GM19468 (cell line): ENCODE results near the gene SLC30A5.
"Not testable (repeated sequence)": the region's sequence is repeated elsewhere in the genome, so short reads cannot be mapped to it uniquely, and the experiment has no call there.

ENCODE experiments used
- ATAC-seq: cut with Tn5 transposase; IDR thresholded peaks from one replicate; pipeline ENCODE4 v1.9.1; 2021; ENCODE audit warnings: mild to moderate bottlenecking, moderate library complexity, moderate number of reproducible peaks; ENCODE audit not compliant: unreplicated experiment; ENCODE audit errors: extremely low read depth

The SLC30A5 gene

DNA sequence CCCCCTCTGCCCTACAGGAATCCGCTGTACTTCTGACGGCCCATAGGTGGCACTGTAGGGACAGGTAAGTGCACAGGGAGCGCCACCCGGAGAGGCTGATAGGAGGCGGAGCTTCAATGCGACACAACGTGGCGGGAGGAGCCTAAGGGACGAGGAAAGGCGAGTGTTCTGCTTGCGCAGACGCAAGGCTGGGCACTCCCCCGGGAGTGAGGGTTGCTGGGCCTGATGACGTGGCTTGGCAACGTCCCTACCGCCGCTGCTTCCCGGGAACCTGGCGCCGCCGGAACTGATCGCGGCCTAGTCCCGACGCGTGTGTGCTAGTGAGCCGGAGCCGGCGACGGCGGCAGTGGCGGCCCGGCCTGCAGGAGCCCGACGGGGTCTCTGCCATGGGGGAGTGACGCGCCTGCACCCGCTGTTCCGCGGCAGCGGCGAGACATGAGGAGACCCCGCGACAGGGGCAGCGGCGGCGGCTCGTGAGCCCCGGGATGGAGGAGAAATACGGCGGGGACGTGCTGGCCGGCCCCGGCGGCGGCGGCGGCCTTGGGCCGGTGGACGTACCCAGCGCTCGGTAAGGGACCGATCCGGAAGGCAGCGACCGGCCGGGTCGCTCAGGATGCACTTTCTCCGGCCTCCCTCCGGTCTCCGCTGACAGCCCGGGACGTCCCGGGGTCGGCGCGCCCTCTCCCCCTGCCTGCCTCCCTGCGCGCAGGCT is at the start of gene SLC30A5:
TSS of gene SLC30A5 (plus strand) at position 244 of the 712 bp plus-strand sequence. CDS start at position 486, 242 bp downstream.
- ATAC-seq, result peak; percentile 98

DNA sequence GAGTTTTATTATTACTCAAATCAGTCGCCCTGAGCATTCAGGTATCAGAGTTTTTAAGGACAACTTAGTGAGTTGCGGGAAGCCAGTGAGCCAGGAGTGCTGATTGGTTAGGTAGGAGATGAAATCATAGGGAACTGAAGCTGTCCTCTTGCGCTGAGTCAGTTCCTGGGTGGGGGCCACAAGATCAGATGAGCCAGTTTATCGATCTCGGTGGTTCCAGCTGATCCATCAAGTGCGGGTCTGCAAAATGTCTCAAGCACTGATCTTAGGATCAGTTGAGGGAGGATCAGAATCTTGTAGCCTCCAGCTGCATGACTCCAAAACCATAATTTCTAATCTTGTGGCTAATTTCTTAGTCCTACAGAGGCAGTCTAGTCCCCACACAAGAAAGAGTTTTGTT is 48.6 kb upstream of the SLC30A5 start:
- ATAC-seq, result not testable (repeated sequence)

DNA sequence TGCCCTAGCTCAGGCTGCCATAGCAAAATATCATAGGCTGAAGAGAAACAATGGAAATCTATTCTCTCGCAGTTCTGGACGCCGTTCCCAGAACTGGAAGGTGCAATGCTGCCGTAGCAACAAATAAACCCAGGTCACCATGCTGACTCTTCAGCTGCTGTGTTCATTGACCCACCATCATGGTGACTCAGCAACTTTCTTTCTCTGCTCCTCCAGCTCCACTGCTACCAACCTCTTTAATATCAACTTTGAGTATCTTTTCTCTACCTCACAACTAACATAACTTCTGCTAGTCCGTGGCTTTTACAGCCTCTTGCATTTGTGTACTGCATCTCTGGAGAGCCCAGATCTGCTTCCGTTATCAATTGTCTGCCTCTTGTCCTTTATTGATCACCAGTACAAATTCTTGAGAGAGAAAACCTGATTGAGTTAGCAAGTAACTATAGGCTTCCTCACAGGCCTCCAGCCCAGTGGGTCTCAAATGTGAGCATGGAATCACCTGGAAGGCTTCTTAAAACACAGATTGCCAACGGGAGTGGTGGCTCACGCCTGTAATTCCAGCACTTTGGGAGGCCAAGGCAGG is 47.3 kb upstream of the SLC30A5 start:
- no peak for ATAC-seq

DNA sequence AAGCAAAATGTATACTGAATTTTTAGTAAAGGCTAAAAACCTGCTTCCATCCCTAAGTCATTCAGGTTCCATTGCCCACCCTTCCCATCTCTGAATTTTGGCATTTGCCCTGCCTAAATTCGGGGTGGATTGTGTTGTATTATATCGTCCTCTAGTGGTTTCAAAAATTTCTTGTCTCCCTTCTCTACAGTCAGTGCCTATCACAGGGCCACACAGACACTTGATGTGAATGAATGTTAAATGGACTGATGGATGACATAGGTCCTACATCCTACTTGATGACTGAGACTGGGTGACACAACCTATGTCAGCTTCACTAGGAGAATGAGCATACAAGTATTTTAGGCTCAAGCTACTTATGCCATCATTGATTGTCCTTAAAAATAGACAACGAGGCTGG is 45.6 kb upstream of the SLC30A5 start:
- ATAC-seq, result no peak

- ATAC-seq, result no peak
Measured at GRCh38 chr5:69049151-69049550, 44.7 kb upstream of the SLC30A5 start.

DNA sequence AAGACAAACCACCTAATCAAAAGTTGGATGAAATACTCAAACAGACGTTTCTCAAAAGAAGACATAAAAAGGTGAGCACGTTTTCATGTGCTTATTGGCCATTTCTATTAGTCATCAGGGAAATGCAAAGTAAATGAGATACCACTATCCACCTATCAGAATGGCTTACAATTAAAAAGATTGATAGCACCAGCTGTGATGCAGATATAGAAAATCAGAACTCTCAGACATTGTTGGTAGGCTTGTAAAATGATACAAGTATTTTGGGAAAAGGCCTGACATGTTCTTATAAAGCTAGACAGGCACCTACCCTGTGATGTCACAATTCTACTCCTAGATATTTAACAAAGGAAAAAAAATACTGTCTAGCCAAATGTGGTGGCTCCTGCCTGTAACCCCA is 44.0 kb upstream of the SLC30A5 start:
- ATAC-seq, result no peak

DNA sequence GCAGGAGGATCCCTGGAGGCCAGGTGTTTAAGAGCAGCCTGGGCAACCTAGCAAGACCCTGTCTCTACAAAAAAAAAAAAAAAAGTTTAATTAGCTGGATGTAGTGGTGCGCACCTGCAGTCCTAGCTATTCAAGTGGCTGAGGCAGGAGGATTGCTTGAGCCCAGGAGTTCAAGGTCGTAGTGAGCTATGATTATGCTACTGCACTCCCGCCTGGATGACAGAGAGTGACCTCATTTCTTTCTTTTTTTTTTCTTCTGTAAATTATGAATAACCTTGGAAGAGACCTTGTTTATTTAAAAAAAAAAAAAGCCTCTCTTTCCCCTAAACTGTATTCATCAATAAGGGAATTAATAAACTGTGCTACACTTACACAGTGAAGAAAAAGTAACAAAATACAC is 43.6 kb upstream of the SLC30A5 start:
- no peak for ATAC-seq

- ATAC-seq, result no peak
Measured at GRCh38 chr5:69052181-69052580, 41.6 kb upstream of the SLC30A5 start.

DNA sequence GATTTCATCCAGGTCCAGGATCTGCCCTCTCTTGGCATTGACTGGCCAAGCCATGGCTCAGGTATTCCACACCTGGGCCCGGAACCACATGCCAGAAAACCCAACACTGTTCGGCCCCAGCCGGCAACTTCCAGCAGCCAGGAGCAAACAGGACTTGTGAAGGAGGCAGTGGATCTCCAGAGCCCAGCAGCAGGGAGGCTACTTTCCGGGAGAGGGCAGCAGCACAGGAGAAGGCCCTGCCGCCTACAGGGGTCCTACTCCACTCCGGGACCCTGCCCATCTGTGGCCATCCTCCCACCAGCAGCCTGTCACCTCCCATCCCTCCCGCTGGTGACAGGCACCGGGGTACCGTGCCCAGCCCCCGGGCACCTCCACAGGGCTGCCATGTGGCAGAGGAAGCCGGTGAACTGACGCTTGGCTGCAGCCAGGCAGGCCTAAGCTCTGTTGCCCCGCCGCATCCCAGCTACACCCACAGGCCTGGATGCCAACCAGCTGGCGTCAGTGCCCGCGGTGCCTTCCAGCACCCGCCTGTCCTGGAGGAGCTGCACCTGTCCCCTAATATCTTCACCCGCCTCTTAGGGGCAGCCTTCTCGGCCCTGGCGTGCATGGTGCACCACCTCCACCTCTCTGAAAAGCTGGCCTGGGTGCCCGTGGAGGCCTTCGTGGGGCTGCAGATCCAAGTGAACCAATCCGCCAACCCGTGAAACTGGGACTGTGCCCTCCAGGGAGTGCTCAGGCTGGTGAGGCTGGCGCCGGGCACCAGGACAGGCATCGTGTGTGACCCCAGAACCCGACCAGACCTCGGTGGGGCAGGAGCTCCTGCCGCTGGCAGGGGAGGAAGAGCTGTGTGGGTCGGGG is 18.9 kb upstream of the SLC30A5 start:
- no peak for ATAC-seq

DNA sequence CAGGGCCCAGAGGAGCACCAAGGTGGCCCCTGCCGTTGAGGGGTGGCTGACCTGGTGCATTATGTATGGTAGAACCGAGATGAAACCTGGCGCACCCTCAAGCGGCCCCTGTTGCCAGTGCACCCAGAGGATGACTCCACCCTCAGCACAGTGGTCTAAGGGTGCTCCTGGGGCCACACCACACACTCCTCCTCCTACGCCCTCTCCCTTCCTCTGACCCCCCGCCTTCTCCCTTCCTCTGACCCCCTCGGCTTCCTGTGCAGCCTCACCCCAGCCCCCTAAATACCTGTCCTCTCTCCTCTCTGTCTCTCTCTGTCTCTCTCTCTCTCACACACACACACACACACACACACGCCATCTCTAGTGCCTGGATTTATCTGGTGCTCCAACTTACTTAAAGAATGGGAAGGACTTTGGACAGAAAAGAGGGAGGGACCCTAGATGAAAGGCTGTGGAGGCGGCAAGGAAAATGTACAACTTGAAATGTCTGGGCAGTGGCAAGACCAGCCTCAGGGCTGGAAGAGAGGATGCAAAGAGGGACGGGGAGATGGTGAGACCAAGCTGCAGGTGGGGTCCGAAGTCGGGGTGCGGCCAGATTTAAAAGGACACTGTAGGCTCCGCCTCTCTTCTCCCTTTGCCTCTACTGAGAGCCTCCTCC is 18.2 kb upstream of the SLC30A5 start:
- ATAC-seq, result no peak

- ATAC-seq, result no peak
Measured at GRCh38 chr5:69078921-69079540, 14.8 kb upstream of the SLC30A5 start.

GRCh38 chr5:69079556-69079955 is 14.3 kb upstream of the SLC30A5 start:
- no peak for ATAC-seq

GRCh38 chr5:69083412-69083811 is 10.4 kb upstream of the SLC30A5 start:
- no peak for ATAC-seq

DNA sequence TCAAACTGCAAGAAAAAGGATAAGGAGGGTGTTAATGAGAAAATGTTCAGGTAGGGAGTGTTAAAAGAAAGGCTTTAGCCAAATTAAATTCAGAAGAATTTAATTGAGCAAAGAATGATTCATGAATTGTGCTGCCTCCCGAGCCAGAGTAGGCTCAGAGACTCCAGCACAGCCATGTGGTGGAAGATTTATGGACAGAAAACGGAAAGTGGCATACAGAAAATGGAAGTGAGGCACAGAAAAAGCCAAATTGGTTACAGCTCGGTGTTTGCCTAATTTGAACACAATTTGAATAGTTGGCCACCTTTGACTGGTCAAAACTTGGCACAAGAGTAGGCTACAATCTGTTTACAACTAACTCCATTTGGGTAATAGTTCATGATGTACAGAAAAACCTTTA is 9.6 kb upstream of the SLC30A5 start:
- no peak for ATAC-seq

GRCh38 chr5:69084903-69085302 is 8.9 kb upstream of the SLC30A5 start:
- ATAC-seq, result no peak

DNA sequence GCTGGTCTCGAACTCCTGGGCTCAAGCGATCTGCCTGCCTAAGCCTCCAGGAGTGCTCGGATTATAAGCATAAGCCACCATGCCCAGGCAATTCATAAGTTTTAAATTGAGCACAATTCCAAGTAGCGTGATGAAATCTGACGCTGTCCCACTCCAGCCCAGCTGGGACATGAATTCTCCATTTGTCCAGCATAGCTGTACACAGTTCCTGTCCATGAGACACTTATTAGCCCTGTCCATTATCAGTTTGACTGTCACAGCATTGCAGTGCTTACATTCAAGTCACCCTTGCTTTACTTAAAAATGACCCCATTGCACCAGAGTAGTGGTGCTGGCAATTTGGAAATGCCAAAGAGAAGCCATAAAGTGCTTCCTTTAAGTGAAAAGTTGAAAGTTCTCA is 7.6 kb upstream of the SLC30A5 start:
- no peak for ATAC-seq

DNA sequence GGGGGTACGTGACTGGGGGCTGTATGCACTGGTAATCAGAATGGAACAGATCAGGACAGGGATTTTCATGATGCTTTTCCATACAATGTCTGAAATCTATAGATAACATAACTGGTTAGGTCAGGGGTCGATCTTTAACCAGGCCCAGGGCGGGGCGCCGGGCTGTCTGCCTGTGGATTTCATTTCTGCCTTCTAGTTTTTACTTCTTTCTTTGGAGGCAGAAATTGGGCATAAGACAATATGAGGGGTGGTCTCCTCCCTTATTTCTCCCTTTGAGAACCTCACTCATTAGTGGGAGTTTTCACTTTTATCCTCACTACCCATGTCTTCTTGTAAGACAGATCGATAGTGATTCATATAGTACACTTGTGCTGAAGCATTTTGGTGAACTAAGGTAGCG is 5.8 kb upstream of the SLC30A5 start:
- not testable (repeated sequence) for ATAC-seq

GRCh38 chr5:69090158-69090557 is 3.7 kb upstream of the SLC30A5 start:
- ATAC-seq, result no peak

DNA sequence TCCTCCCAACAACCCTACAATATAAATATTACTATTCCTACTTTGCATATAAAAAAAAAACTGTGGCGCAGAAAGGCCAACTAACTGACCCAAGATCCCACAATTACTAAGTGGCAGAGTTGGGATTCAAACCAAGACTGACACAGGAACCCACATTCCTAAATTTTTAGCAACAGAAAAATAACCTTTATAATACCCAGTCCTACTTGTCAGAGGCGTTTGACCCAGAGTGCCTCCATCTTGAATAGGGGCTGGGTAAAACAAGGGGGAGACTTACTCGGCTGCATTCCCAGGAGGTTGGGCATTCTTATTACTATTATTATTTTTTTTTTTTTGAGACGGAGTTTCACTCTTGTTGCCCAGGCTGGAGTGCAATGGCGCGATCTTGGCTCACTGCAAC is 2.0 kb upstream of the SLC30A5 start:
- ATAC-seq, result no peak

DNA sequence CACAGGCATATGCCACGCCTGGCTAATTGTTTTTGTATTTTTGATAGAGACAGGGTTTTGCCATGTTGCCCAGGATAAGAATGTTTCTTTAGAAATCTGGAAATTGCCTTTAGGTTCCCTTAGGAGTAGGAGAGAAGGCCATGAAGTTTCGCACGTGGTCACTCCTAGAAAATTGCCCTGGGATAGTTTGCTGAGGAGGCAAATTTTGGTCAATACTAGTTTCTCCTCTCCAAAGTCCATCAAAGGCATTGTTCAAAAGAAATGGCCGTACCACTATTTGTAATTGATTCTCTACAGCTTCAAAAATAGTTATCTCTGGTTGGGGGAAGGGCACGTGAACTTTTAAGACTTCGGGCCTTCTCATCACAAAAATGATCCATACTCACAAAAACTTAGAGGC is 845 bp upstream of the SLC30A5 start:
- no peak for ATAC-seq
